GM19463 (cell line): ENCODE measurements around the gene HSPA1B.
"Not testable (repeated sequence)": the region's sequence is repeated elsewhere in the genome, so short reads cannot be mapped to it uniquely, and the experiment has no call there.

Experiments used
- ATAC-seq: cut with Tn5 transposase; IDR thresholded peaks from one replicate; pipeline ENCODE4 v1.9.1; 2021; ENCODE audit warnings: mild to moderate bottlenecking, moderate library complexity; ENCODE audit not compliant: unreplicated experiment

HSPA1B gene

DNA sequence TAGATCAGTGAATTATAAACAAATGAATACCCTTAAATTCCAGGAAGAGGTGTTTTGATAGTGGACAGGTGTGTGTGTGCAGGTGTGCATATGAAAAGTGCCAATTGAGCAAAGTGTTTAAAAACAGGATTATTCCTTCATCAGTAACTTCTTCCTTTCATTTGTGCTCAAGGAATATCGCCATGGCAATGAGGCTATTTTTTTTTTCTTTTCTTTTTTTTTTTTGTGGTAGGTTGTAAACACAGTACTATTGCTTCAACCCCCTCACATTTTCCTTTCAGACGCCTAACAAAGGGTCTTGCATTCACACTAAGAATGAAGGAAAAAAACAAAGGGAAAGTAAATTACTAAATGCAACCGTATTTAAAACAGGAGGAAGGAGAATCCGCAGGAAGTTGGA lies 2.0 kb upstream of the HSPA1B start:
- no peak for ATAC-seq

DNA sequence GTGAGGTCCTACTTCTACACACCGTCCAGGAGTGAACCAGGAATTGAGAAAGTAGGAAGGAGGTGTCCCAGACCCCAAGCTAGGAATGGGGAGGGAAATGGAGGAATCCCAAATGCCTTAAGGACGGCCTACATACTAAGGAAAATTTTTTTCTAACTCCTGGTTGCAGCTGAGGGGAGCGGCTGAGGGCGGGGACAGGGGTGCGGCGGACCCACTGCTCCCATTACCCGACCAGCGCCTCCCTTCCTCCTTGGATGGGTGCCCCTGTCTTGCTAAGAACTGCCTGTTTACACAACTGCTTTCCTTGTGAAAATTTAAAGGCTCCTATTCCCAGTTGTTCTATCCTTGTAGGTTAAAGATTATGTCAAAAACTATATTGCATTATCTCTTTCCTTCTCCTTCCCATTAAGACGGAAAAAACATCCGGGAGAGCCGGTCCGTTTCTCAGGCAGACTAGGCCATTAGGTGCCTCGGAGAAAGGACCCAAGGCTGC lies 699 bp upstream of the HSPA1B start:
- peak; percentile 19 for ATAC-seq

- no peak for ATAC-seq
Measured at GRCh38 chr6:31829633-31830283, 2.2 kb downstream of the HSPA1B start.

GRCh38 chr6:31830886-31831335 lies 3.4 kb downstream of the HSPA1B start:
- no peak for ATAC-seq

- no peak for ATAC-seq
Measured at GRCh38 chr6:31831350-31832215, 4.0 kb downstream of the HSPA1B start.

GRCh38 chr6:31834367-31835250 lies 7.1 kb downstream of the HSPA1B start:
- peak; percentile 65 for ATAC-seq

DNA sequence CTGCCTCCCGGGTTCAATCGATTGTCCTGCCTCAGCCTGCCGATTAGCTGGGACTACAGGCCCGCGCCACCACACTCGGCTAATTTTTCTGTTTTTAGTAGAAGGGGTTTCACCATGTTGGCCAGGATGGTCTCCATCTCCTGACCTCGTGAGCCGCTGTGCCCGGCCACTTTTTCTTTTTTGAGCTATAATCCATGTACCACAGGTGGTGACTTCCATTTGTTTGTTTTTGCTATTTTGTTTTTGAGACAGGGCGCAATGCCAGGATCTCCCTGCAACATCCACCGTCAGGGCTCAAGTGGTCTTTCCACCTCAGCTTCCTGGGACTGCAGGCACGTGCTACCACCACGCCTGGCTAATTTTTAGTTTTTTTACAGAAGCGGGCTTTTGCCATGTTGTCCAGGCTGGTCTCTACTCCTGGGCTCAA lies 8.5 kb downstream of the HSPA1B start:
- ATAC-seq = no peak

GRCh38 chr6:31836474-31837368 lies 9.2 kb downstream of the HSPA1B start:
- ATAC-seq = no peak

DNA sequence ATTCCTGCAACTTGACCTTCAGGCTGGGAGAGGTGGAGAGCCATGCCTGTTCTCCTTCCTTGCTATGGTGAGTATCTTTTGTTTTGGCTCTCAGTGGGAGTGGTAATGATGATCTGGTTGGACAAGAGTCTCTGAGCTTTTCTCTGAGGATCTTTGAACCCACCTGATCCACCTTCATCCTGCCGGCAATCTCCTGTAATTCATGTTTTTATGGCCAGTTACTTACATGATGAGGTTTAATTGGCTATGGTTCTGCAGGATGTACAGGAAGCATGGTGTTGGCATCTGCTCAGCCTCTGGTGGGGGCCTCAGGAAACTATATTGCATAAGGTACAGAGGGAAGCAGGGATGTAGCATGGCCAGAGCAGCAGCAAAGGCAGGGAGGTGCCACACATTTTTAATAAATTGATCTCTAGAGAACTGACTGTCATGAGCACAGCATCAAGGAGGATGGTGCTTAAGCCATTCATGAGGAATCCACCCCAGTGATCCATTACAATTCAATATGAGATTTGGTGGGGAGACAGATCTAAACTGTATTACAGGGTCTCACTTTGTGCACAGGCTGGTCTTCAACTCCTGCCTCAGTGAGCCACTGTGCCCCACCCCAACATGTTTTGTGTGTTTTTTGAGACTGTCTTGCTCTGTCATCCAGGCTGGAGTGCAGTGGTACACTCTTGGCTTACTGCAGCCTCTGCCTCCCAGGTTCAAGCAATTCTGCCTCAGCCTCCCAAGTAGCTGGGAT lies 10.0 kb downstream of the HSPA1B start:
- no peak for ATAC-seq

- not testable (repeated sequence) for ATAC-seq
Measured at GRCh38 chr6:31838114-31838553, 10.6 kb downstream of the HSPA1B start.

GRCh38 chr6:31838968-31839367 lies 11.4 kb downstream of the HSPA1B start:
- no peak for ATAC-seq

- ATAC-seq = not testable (repeated sequence)
Measured at GRCh38 chr6:31839779-31840126, 12.2 kb downstream of the HSPA1B start.

DNA sequence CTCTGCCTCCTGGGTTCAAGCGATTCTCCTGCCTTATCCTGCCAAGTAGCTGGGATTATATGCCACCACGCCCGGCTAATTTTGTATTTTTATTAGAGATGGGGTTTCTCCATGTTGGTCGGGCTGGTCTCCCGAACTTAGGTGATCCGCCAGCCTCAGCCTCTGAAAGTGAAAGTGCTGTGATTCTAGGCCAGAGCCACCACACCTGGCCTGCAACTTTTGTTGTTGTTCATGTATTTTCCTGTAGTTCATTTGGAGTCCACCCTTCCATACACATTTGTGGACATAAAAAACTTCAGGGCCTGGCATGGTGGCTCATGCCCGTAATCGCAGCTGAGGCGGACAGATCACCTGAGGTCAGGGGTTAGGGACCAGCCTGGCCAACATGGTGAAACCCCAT lies 14.5 kb downstream of the HSPA1B start:
- no peak for ATAC-seq

DNA sequence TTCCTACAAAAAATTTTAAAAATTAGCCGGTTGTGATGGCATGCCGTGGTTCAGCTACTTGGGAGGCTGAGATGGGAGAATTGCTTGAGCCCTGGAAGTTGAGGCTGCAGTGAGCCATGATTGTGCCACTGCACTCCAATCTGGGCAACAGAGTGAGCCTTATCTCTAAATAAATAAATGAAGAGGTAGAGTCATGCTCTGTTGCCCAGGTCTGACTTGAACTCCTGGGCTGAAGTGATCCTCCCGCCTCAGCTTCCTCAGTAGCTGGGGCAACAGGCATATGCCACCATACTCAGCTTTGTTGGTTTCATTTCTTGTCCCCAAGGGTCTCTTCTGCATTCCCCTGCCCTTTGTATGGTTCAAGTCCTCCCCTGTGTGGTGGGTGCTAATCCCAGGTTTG lies 17.0 kb downstream of the HSPA1B start:
- ATAC-seq = no peak

DNA sequence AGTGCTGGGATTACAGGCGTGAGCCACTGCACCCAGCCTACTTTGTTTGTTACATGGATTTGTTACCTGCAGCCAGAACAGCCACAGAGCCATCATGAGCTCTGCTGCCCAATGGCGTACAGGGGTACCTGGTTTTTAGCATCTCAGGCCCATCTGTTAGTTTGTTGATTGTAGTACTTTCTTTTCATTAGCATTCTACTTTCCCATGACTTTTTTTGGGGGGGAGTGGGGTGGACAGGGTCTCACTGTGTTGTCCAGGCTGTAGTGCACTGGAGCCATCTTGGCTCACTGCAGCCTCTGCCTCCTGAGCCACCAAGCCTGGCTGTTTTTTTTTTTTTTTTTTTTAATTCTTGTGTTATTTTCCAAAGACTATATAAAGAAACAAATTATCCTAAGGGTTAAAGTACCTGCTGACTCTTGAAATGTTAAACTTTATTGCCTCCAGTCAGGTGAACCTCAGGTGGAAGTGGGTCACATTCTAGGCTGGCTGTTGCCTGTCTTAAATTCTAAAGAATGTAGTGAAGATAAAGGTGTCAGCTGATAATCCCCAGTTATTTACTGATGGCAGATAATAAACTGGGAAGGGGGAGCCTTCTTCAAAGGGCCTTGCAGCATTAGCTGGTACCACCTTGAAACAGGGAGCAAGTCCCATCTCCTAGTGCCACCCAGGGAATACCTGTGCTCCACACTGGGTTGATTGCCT lies 19.9 kb downstream of the HSPA1B start:
- ATAC-seq = no peak

DNA sequence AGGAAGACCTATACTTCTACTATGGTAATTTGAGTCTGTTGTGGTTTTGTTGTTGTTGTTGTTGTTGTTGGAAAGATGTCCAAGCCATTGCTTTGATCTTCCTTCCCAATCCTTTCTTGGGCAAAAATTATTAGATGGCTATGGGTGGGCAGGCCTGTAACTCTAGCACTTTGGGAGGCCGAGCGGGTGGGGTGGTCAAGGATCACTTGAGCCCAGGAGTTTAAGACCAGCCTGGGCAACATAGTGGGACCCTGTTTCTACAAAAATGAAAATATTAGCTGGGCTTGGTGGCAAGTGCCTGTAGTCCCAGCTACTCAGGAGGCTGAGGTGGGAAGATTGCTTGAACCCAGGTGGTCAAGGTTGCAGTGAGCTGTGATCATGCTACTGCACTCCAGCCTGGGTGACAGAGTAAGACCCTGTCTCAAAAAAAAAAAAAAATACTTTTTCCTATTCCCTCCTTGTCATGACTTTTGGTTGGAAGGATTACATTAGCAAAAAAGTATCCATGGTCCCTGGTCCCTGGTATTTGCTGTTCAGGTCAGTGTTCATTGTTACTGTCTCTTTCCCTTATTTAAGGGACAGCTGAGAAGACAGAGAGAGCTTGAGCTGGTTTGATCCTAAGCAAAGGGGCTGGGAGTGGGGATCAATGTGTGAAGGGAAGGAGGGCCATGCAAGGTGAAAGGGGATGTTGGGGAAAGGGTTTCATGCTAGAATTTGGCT lies 23.4 kb downstream of the HSPA1B start:
- ATAC-seq = no peak

DNA sequence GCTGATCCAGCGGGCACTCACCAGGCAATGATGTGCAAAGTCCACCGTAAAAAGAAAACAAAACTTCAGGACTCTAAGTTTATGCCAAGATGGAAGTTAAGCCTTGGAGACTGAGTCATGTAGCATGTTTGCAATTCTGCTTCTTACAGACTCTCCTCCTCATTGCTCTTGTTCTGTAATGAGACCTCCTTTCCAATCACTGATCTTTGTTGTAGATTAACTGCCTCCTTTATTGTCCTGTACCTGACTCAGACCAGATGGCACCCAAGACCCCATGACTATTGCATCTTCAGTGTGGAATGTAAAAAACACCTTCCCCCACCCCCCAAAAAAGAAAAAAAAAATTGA lies 23.9 kb downstream of the HSPA1B start:
- ATAC-seq = no peak
